Duodenal mucosa (tissue), 2 donors: Measurements from ENCODE around the gene BPI.

Experiments used
- H3K27ac ChIP-seq: one replicate; pipeline ENCODE4 v1.7.0; 2013; ENCODE audit warnings: low read depth, low read length
- H3K27me3 ChIP-seq, 2 donors: one replicate each; pipeline ENCODE4 v1.7.0; 2013; ENCODE audit warnings: low read length in 2 of 2, control low read depth in 1 of 2; ENCODE audit not compliant: insufficient read depth in 2 of 2, control insufficient read depth in 1 of 2
- H3K36me3 ChIP-seq, 2 donors: one replicate each; pipeline ENCODE4 v1.7.0; 2013; ENCODE audit warnings: low read length in 2 of 2, control low read depth in 1 of 2; ENCODE audit not compliant: insufficient read depth in 2 of 2, control insufficient read depth in 1 of 2
- H3K4me1 ChIP-seq, 2 donors: one replicate each; pipeline ENCODE4 v1.7.0; 2013; ENCODE audit warnings: low read length in 2 of 2, control low read depth in 1 of 2; ENCODE audit not compliant: insufficient read depth in 2 of 2, control insufficient read depth in 1 of 2
- H3K4me3 ChIP-seq, 2 donors: one replicate each; pipeline ENCODE4 v1.7.0; 2013; ENCODE audit warnings: low read length in 2 of 2, low read depth in 1 of 2
- H3K9ac ChIP-seq, 2 donors: one replicate each; pipeline ENCODE4 v1.7.0; 2013; ENCODE audit warnings: low read length in 2 of 2, low read depth in 1 of 2
- H3K9me3 ChIP-seq, 2 donors: one replicate each; pipeline ENCODE4 v1.7.0; 2013; ENCODE audit warnings: low read length in 2 of 2, control low read depth in 1 of 2; ENCODE audit not compliant: control insufficient read depth in 1 of 2

BPI gene

DNA sequence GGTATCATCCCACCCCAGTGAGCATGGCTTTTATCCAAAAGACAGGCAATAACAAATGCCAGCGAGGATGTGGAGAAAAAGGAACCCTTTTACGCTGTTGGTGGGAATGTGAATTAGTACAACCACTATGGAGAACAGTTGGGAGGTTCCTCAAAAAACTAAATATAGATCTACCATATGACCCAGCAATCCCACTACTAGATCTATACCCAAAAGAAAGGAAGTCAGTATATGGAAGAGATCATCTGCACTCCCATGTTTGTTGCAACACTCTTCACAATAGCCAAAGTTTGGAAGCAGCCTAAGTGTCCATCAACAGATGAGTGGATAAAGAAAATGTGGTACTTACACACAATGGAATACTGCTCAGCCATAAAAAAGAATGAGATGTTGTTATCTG is 37.5 kb upstream of the BPI start:
- H3K4me1 ChIP-seq: no peaks in the 10 kb centered on the region
- H3K36me3 ChIP-seq: no peaks in the 10 kb centered on the region
- no peak overlapping the region for H3K9ac ChIP-seq
- no peak overlapping the region for H3K27ac ChIP-seq
- peaks cover 0 to 7% of the 10 kb centered on the region in 2 donors for H3K27me3 ChIP-seq
- no peak overlapping the region for H3K4me3 ChIP-seq
- no peaks in the 10 kb centered on the region for H3K9me3 ChIP-seq

- H3K4me1 ChIP-seq: no peaks in the 10 kb centered on the region
- H3K4me3 ChIP-seq: no peak overlapping the region
- H3K9ac ChIP-seq: no peak overlapping the region
- no peaks in the 10 kb centered on the region for H3K9me3 ChIP-seq
- no peaks in the 10 kb centered on the region for H3K36me3 ChIP-seq
- H3K27ac ChIP-seq: no peak overlapping the region
- peaks cover 0 to 6% of the 10 kb centered on the region in 2 donors for H3K27me3 ChIP-seq
Observed at GRCh38 chr20:38267296-38267695, 36.7 kb upstream of the BPI start.

DNA sequence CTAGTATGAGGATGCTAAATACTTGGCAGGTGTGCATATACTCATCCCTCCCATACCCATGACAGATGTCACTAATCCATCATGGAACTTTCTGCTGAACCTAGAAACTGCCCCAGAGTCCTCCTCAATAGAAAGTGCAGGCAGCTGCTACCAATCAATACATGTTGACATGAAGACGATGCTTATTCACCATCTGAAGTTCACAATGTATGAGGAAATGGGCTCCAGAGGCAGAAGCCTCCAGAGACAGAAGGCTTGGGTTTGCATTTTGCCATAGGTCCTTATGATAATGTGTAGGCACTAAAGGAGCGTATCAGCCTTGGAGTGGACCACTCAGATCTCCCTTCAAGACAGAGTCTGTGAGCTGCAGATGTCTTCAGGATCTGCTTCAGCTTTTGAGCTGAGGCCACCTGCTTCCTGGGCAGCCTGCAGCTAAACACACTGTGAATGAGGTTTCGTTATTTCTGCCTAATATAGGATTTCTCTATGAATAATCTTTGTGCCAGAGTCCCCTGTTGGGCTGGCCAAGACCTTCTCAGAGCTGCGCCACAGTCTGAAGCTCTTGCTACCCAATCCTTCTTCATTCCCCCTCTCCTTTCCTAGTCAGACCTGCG is 35.9 kb upstream of the BPI start:
- Histone ChIP-seq H3K4me1 (no peaks in the 10 kb centered on the region), H3K9ac (no peak overlapping the region), H3K27me3 (no peaks in the 10 kb centered on the region), H3K36me3 (no peaks in the 10 kb centered on the region), H3K27ac (no peak overlapping the region), H3K9me3 (no peaks in the 10 kb centered on the region), H3K4me3 (no peak overlapping the region)

GRCh38 chr20:38269040-38269439 is 34.9 kb upstream of the BPI start:
- H3K9me3 ChIP-seq: no peaks in the 10 kb centered on the region
- H3K4me1 ChIP-seq: no peaks in the 10 kb centered on the region
- H3K27ac ChIP-seq: no peak overlapping the region
- no peak overlapping the region for H3K4me3 ChIP-seq
- H3K9ac ChIP-seq: no peak overlapping the region
- H3K27me3 ChIP-seq: no peaks in the 10 kb centered on the region
- no peaks in the 10 kb centered on the region for H3K36me3 ChIP-seq

GRCh38 chr20:38269715-38270114 is 34.2 kb upstream of the BPI start:
- Histone ChIP-seq H3K9ac (no peak overlapping the region), H3K36me3 (no peaks in the 10 kb centered on the region), H3K9me3 (no peaks in the 10 kb centered on the region), H3K4me3 (no peak overlapping the region), H3K4me1 (no peaks in the 10 kb centered on the region), H3K27ac (no peak overlapping the region), H3K27me3 (no peaks in the 10 kb centered on the region)

- no peak overlapping the region for H3K27ac ChIP-seq
- no peaks in the 10 kb centered on the region for H3K9me3 ChIP-seq
- H3K36me3 ChIP-seq: no peaks in the 10 kb centered on the region
- H3K9ac ChIP-seq: no peak overlapping the region
- H3K4me3 ChIP-seq: no peak overlapping the region
- H3K27me3 ChIP-seq: no peaks in the 10 kb centered on the region
- no peaks in the 10 kb centered on the region for H3K4me1 ChIP-seq
Observed at GRCh38 chr20:38270869-38271605, 32.9 kb upstream of the BPI start.

- Histone ChIP-seq H3K27me3 (no peaks in the 10 kb centered on the region), H3K36me3 (no peaks in the 10 kb centered on the region)
Observed at GRCh38 chr20:38271608-38272120, 32.3 kb upstream of the BPI start.

GRCh38 chr20:38272398-38272797 is 31.6 kb upstream of the BPI start:
- Histone ChIP-seq H3K9me3 (no peaks in the 10 kb centered on the region), H3K4me3 (no peak overlapping the region), H3K27ac (no peak overlapping the region), H3K36me3 (no peaks in the 10 kb centered on the region), H3K27me3 (no peaks in the 10 kb centered on the region), H3K9ac (no peak overlapping the region), H3K4me1 (no peaks in the 10 kb centered on the region)

More at GRCh38 chr20:38271608-38272120, 32.3 kb upstream of the BPI start:
- Histone ChIP-seq H3K4me3 (no peak overlapping the region), H3K27ac (no peak overlapping the region), H3K9ac (no peak overlapping the region), H3K4me1 (no peaks in the 10 kb centered on the region), H3K9me3 (no peaks in the 10 kb centered on the region)

DNA sequence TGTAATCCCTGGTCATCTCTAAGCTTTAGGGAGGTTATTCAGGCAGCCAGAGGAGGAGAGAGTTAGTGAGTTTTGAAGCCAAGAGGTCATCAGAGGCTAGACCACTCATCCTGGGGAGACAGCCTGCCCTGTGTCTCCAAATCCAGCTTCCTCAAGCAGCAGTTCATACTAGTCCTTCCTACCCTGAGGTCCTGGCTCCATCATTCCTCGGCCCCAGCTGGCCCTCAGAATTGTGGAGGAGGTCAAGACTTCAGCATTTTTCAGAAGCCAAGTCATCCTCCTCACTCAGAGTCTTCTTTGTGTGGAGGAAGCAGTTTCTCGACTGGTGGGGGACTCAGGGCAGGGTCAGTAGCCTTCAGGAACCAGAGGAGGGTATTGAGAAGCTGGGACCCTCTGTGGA is 31.0 kb upstream of the BPI start:
- Histone ChIP-seq H3K27ac (no peak overlapping the region), H3K4me3 (no peak overlapping the region), H3K9ac (no peak overlapping the region)

DNA sequence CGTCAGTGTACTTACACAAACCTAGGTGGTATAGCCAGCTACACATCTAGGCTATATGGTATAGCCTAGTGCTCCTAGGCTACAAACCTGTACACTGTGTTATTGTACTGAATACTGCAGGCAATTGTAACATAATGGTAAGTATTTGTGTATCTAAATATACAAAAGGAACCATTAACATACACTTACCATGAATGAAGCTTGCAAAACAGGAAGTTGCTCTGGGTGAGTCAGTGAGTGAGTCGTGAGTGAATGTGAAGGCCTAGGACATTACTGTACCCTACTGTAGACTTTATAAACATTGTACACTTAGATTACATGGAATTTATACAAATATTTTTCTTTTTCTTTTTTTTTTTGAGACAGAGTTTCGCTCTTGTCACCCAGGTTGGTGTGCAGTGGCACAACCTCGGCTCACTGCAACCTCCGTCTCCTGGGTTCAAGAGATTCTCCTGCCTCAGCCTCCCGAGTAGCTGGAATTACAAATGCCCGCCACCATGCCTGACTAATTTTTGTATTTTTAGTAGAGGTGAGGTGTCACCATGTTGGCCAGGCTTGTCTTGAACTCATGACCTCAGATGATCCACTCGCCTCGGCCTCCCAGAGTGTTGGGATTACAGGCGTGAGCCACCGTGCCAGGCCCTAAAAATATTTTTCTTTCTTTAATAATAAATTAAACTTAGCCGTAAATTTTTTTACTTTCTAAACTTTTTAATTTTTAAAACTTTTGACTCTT is 28.0 kb upstream of the BPI start:
- H3K4me1 ChIP-seq: peaks cover 0 to 3% of the 10 kb centered on the region in 2 donors
- H3K27ac ChIP-seq: no peak overlapping the region

More for the DNA sequence above, 31.0 kb upstream of the BPI start:
- Histone ChIP-seq H3K4me1 (peaks cover 0 to 3% of the 10 kb centered on the region in 2 donors), H3K9me3 (no peaks in the 10 kb centered on the region), H3K27me3 (no peaks in the 10 kb centered on the region), H3K36me3 (no peaks in the 10 kb centered on the region)

More for the DNA sequence above, 28.0 kb upstream of the BPI start:
- no peaks in the 10 kb centered on the region for H3K36me3 ChIP-seq
- H3K9me3 ChIP-seq: no peaks in the 10 kb centered on the region
- H3K27me3 ChIP-seq: no peaks in the 10 kb centered on the region
- no peak overlapping the region for H3K9ac ChIP-seq
- H3K4me3 ChIP-seq: no peak overlapping the region
